H1 (cell line): ENCODE measurements around the gene NRP2.

ENCODE experiments used
- ATF2 ChIP-seq: IDR thresholded peaks from 2 replicates; pipeline ENCODE4 v1.6.1; 2012; ENCODE audit warnings: low read length, inconsistent platforms
- BRCA1 ChIP-seq: IDR thresholded peaks from 2 replicates; pipeline ENCODE4 v1.6.1; 2012; ENCODE audit warnings: low read depth, low read length, improper control_type of control experiment
- CREB1 ChIP-seq: IDR thresholded peaks from 2 replicates; pipeline ENCODE4 v1.6.1; 2012; ENCODE audit warnings: inconsistent platforms
- CTCF ChIP-seq, 3 experiments: IDR thresholded peaks; 1 replicate in 2 of 3; 2 replicates in 1 of 3; pipeline versions ENCODE4 v1.5.1 to v1.6.1; 2011; ENCODE audit warnings: low read length in 3 of 3, mild to moderate bottlenecking in 3 of 3, inconsistent platforms in 2 of 3, low read depth in 1 of 3, moderate library complexity in 1 of 3; ENCODE audit not compliant: insufficient read depth in 1 of 3; ENCODE audit errors: control extremely low read depth in 1 of 3
- EZH2 ChIP-seq: fragments of 200-600 bp; sonication (generic); IDR thresholded peaks from 2 replicates; pipeline ENCODE4 v1.7.1; 2012; ENCODE audit warnings: low read depth, mild to moderate bottlenecking, moderate library complexity, low read length, inconsistent platforms; ENCODE audit not compliant: severe bottlenecking
- PHF8 ChIP-seq: fragments of 200-600 bp; sonication (generic); conservative IDR thresholded peaks from 2 replicates; pipeline ENCODE4 v1.7.1; 2012; ENCODE audit warnings: low read depth, mild to moderate bottlenecking, inconsistent platforms, low read length, moderate library complexity
- POLR2A ChIP-seq, 2 experiments: IDR thresholded peaks; 1 replicate in 1 of 2; 2 replicates in 1 of 2; pipeline ENCODE4 v1.6.1; 2011; ENCODE audit warnings: low read depth in 2 of 2, low read length in 2 of 2, mild to moderate bottlenecking in 2 of 2; ENCODE audit errors: control extremely low read depth in 1 of 2
- RNF2 ChIP-seq: fragments of 200-900, 300-1000 bp; sonication (generic); IDR thresholded peaks from 2 replicates; pipeline ENCODE4 v1.7.1; 2016; ENCODE audit warnings: borderline replicate concordance, low read depth, mild to moderate bottlenecking, antibody characterized with exemption, low read length; ENCODE audit not compliant: poor library complexity, severe bottlenecking; ENCODE audit errors: missing control alignments
- SIX5 ChIP-seq: IDR thresholded peaks from 2 replicates; pipeline ENCODE4 v1.6.1; 2011; ENCODE audit warnings: mild to moderate bottlenecking, low read depth, low read length
- SRF ChIP-seq: IDR thresholded peaks from 2 replicates; pipeline ENCODE4 v1.6.1; 2011; ENCODE audit warnings: mild to moderate bottlenecking, low read depth, low read length, moderate library complexity
- TAF1 ChIP-seq: IDR thresholded peaks from 2 replicates; pipeline ENCODE4 v1.6.1; 2011; ENCODE audit warnings: mild to moderate bottlenecking, low read depth, low read length
- TCF12 ChIP-seq: IDR thresholded peaks from 2 replicates; pipeline ENCODE4 v1.6.1; 2011; ENCODE audit warnings: low read depth, mild to moderate bottlenecking, low read length
- YY1 ChIP-seq: IDR thresholded peaks from 2 replicates; pipeline ENCODE4 v1.6.1; 2011; ENCODE audit warnings: low read depth, mild to moderate bottlenecking, low read length

GRCh38 chr2:205800773-205801172 is 118.5 kb downstream of the NRP2 start:
- TF ChIP-seq POLR2A (IDR thresholded peaks at IDR 0.05; ENCODE audit: control extremely low read depth in 1 of 2, low read depth in 2 of 2, low read length in 2 of 2) (no peak), EZH2 (no peak), CTCF (IDR thresholded peaks at IDR 0.05; ENCODE audit: control extremely low read depth in 1 of 3, insufficient read depth in 1 of 3, low read depth in 1 of 3, low read length in 3 of 3) (no peak), TAF1 (no peak), BRCA1 (no peak), TCF12 (no peak), CREB1 (no peak), PHF8 (no peak), RNF2 (no peak), ATF2 (no peak), YY1 (no peak), SRF (no peak), SIX5 (no peak)
